T-helper 9 cell (primary cell): ENCODE results near the gene ZNF878.

Source experiments
- DNase-seq: peaks from one replicate; pipeline ENCODE4 v3.0.0-alpha.2; 2020

ZNF878 gene

GRCh38 chr19:12034620-12035019, 18.1 kb downstream of the ZNF878 start:
- DNase-seq: no peak

GRCh38 chr19:12034198-12034597, 18.6 kb downstream of the ZNF878 start:
- DNase-seq: no peak

- DNase-seq: no peak
These were observed 37.0 kb downstream of the ZNF878 start for GRCh38 chr19:12015753-12016116.

DNA sequence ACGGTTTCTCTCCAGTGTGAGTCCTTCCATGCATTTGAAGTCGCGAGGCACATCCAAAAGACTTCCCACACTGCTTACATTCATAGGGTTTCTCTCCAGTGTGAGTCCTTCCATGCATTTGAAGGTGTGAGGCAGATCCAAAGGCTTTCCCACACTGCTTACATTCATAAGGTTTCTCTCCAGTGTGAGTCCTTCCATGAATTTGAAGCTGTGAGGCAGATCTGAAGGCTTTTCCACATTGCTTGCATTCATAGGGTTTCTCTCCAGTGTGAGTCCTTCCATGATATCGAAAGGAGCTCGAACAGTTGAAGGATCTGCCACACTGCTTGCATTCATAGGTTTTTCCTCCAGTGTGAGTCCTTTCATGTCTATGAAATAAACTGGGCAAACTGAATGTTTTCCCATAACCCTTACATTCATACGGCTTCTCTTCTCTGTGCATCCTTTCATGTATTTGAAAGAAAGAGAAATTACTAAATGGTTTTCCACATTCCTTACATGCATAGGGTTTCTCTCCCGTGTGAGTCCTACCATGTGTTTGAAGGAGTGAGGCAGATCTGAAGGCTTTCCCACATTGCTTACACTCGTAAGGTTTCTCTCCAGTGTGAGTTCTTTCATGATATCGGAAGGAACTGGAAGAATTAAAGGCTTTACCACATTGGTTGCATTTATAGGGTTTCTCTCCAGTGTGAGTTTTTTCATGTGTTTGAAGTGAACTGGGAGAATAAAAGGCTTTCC, 37.6 kb downstream of the ZNF878 start:
- DNase-seq: no peak

- DNase-seq: no peak
These were observed 52.4 kb downstream of the ZNF878 start for GRCh38 chr19:12000152-12000981.

DNA sequence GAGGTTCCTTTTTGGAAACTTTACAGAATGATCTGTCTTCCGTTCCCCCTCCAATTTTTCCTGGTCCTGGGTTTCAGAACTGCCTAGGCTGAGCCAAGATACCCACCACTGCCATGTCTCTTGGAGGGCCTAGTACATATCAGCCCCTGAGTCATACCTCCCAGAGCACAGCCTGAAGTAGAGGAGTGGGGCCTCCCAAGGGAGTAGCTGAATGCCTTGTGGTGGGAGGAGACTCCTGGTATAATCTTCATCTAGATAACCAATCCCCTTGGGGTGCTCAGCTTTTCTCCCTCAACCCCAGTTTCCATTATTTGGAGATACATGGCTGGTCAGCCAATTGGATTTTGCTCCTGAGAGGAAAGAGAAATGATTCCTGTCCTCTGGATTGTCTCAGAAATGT, 57.6 kb downstream of the ZNF878 start:
- no peak for DNase-seq
